Measurements from ENCODE around the gene TCERG1L. TPM values are rescaled to one million over a fixed set of nuclear protein-coding genes. Genes with fewer than 3 reads are reported as not detected.

Gene TCERG1L
- total RNA-seq, 2 donors from 2014 or later: 4.0 to 4.2 TPM

DNA sequence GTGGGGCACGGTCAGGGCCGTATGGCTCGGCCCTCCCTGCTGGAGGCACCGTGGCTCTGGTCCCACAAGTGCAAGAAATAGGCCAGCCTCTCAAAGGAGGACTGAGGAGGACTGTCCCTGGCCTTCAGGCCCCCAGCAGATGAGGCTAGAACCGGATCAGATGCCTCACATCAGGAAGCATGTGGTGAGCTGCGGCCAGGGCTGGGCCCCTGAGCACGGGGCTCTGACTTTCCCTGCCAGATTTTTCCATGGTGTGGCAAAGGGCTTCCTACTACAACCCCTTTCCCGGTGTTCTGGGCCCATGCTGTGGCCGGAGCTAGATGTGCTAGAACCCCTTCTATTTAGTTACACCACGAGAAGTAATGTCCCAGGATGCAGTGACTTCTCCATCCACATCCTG is 100.4 kb downstream of the TCERG1L start:
- ATAC-seq: no peak
- Histone ChIP-seq H3K4me1 (no peaks in the 10 kb centered on the region), H3K9me3 (no peaks in the 10 kb centered on the region), H3K36me3 (replicated peaks in 1 of 2; ENCODE audit: insufficient read depth in 1 of 2, low read depth in 2 of 2) (no peaks in the 10 kb centered on the region), H3K4me3 (no peak overlapping the region), H3K27me3 (no peaks in the 10 kb centered on the region), H3K27ac (no peak overlapping the region)
- no peak for TF ChIP-seq CTCF (IDR thresholded peaks at IDR 0.05)
- no peak for TF ChIP-seq POLR2A (IDR thresholded peaks at IDR 0.05)
- intact Hi-C loops (cut with DNase I): no loop called here
- DNase-seq: peak in 2 of 4 donors; percentile 1 to 2
- 69 to 79% methylated on average over 3 to 10 of the region's 10 CpGs for whole genome bisulfite sequencing, 2 donors

GRCh38 chr10:131210181-131210580 is 101.3 kb downstream of the TCERG1L start:
- Histone ChIP-seq H3K9me3 (no peaks in the 10 kb centered on the region), H3K36me3 (replicated peaks in 1 of 2; ENCODE audit: insufficient read depth in 1 of 2, low read depth in 2 of 2) (no peaks in the 10 kb centered on the region), H3K27ac (no peak overlapping the region), H3K4me1 (no peaks in the 10 kb centered on the region), H3K27me3 (no peaks in the 10 kb centered on the region), H3K4me3 (no peak overlapping the region)
- TF ChIP-seq CTCF (IDR thresholded peaks at IDR 0.05): no peak
- no peak for TF ChIP-seq POLR2A (IDR thresholded peaks at IDR 0.05)
- ATAC-seq (no peak), DNase-seq (peak in 1 of 4 donors; percentile 1)
- intact Hi-C loops (cut with DNase I): no loop called here
- whole genome bisulfite sequencing, 2 donors: 49 to 53% methylated on average over 3 of the region's 3 CpGs

DNA sequence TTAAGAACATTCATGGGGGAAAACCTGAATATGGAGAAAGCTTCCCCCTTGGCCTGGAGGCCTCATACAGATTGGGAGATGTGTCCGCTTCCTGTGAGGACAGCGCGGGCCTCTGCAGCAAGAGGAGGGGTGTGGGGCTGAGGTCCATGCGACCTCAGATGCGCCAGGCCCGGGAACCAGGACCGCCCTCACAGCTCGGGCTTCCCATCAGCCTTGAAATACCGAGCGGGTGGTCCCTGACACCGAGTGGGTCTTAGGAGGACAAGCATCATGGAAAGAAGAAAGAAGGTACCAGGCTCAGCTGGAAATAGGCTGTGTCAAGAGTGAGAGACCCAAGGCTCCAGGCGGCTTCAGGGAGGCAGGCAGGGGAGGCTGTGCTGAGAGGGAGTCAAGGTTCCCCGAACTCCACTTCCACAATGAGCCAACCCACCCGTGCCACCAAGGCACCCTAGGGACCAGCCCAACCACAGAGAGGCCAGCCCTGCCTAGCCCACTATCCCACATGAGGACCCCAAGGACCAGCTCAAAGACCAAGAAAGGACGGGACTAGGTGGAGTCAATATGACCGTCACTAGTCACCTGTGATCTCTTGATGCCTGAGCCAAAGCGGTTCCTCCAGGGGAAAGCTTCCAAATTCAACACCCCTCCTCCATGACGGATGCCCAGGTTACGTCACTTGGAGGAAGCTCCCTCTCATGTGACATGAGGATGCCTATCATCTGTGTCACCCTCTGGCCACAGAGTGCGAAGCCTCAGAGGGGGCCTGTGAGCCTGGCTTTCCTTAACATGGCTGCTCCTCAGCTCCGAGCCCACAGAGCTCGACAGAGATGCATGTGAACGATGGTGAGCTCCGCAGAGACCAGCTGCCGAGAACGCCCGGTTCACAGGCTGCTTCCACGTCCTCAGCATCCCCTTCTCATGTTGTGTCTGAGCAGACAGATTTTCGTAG is 103.7 kb downstream of the TCERG1L start:
- H3K4me3 ChIP-seq: no peak overlapping the region
- no peak for TF ChIP-seq CTCF (IDR thresholded peaks at IDR 0.05)
- no peak for TF ChIP-seq POLR2A (IDR thresholded peaks at IDR 0.05)
- DNase-seq (peak in 1 of 4 donors; percentile 3), ATAC-seq (no peak)
- H3K27me3 ChIP-seq: no peaks in the 10 kb centered on the region
- H3K27ac ChIP-seq: no peak overlapping the region
- H3K4me1 ChIP-seq: no peaks in the 10 kb centered on the region
- 77 to 82% methylated on average over 16 to 29 of the region's 29 CpGs for WGBS, 2 donors
- intact Hi-C loops (cut with DNase I): no loop called here
- no peaks in the 10 kb centered on the region for H3K36me3 ChIP-seq (replicated peaks in 1 of 2; ENCODE audit: insufficient read depth in 1 of 2, low read depth in 2 of 2)
- no peaks in the 10 kb centered on the region for H3K9me3 ChIP-seq

DNA sequence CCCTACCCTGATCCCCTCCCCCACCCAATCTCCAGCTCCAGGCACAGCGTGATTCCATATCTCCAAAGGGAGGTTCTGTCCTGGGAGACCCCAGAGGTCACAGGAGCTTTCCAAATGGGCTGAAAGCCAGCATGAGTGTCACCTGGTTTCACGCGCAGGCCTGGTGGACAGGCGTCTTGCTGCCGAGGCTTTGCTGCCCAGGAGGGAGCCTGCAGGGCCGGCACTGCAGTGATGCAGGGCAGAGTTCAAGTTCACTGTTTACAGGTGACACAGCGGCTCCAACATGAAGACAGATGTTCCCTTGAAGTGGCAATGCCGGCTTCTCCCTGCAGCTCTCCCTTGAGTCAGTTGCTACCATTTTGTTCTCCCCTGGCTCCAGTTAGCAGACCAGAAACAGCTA is 104.3 kb downstream of the TCERG1L start:
- DNase-seq (peak in 1 of 4 donors; percentile 5), ATAC-seq (no peak)
- H3K4me1 ChIP-seq: no peaks in the 10 kb centered on the region
- H3K27ac ChIP-seq: no peak overlapping the region
- H3K9me3 ChIP-seq: no peaks in the 10 kb centered on the region
- 39 to 62% methylated on average over 4 to 8 of the region's 8 CpGs for WGBS, 2 donors
- TF ChIP-seq CTCF (IDR thresholded peaks at IDR 0.05) (no peak), POLR2A (IDR thresholded peaks at IDR 0.05) (no peak)
- intact Hi-C loops (cut with DNase I): no loop called here
- H3K36me3 ChIP-seq (replicated peaks in 1 of 2; ENCODE audit: insufficient read depth in 1 of 2, low read depth in 2 of 2): no peaks in the 10 kb centered on the region
- no peaks in the 10 kb centered on the region for H3K27me3 ChIP-seq
- no peak overlapping the region for H3K4me3 ChIP-seq

Measured in body of pancreas (tissue), 4 donors.